NCI-H748 treated with DMSO at 0.1 percent for 48 hours (cell line): Measurements from ENCODE around the gene AQP9.

Experiments used
- DNase-seq: peaks from one replicate; lab custom pipeline; 2025; lab: John Stamatoyannopoulos, UW

The AQP9 gene

DNA sequence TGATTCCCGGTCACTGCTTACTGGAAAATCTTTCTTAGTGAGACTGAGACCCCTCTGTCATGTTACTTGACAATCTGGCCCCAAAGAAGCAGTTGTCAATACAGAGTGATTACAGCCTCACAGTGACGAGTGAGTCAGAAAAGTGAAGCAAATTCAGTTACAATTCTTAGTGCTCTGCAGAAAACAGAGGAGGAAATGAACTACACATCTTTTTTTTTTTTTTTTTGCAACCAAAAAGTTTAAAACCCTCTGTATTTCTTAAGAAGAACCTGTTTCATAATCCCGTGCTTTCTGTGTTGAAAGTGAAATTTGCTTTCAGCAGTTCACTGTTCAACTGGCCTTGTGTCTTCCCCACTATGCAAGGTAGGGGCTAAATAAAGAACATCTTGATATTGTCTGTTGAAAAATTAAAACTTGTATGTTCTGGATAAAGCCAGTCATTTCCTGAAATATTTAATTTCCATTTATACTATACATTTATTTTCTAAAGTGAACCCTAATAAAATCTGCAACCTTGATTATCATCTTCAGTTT is 1.9 kb downstream of the AQP9 start:
- no peak for DNase-seq

DNA sequence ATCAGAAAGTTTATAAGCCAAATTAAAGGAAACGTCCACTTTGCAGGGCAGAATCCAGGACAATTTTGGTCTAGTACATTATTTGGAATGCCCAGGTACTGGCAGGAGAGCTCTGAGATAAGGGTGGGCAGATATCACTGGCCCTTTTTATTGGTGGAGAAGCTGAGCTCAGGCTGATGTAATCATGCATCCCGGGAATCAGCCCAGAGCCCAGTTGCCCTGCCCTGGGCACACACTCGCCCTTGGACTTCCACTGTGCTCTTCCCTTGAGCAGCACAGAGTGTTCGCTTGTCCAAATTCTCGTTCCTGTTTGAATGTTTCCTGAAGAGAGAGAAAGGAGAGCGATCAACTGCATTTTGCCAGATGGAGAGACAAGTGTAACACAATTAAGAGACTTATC is 3.7 kb downstream of the AQP9 start:
- DNase-seq = no peak

DNA sequence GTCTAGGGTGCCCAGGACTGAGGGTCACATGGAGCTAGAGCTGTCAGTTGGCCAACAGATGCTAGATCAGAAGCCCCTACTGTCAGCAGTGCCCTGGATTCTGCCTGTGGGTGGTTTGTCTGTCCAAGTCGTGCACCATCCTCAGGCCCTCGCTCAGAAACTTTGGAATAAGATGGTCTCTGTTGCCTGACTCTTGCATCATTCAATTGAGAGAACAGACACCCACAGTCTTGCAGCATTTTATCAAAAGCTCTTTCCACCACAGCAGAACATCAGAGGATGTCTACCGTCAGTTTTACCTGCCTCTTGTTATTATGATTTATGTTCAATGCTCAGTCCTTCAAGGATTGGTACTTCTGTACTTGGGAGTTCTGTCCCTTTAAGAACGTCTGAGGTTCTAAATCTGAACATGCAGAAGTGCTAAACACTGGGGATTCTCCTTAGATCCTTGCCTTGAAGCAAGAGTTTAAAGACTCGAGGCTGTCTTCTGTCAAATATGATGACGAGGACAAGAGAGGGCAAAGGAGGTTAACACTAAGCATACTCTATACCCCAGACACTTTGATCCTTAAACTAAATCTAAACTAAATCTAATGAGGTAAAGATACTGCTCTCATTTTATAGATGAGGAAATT is 4.8 kb downstream of the AQP9 start:
- DNase-seq = no peak

- DNase-seq = no peak
Observed at GRCh38 chr15:58145606-58146005, 7.4 kb downstream of the AQP9 start.

GRCh38 chr15:58146211-58146610 is 8.0 kb downstream of the AQP9 start:
- DNase-seq = no peak

DNA sequence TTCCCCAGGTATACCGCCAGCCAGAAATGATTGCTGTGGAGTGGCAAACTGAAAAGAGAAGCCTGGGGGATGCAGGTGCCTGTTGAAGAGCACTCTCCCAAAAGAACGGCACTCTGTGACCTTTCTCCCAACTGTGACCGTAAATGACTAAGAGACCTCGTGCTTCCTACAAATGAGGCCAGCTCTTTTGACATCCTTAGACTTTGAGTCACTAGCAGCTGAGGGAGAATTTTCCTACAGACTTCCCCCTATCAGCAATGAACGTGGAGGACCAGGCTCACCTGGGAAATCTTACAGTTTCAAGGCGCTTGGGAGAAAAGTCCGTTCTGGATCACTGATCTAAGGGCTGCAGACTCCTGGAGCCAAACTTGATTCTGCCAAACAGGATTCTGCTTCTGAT is 8.6 kb downstream of the AQP9 start:
- no peak for DNase-seq

DNA sequence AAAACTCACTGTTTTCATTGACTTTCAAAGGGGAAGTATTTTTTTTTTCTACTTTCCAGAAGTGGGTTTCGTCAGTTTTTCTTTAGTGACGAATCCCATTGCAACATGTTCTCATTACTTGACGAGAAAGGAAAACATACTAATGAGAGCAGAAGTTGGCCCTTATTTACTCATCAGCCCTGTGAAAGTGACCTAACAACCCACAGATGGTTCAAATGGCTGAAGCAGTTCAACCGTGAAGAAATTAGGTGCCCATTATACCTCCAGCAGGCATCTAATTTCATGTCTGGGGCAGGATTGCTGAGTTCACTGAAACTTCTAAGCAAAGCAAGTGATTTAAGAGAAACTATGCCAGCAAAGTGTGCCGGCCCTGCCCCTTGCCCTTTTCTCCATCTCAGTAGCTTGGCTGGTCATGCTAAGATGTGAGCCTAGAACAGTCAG is 9.0 kb downstream of the AQP9 start:
- no peak for DNase-seq

DNA sequence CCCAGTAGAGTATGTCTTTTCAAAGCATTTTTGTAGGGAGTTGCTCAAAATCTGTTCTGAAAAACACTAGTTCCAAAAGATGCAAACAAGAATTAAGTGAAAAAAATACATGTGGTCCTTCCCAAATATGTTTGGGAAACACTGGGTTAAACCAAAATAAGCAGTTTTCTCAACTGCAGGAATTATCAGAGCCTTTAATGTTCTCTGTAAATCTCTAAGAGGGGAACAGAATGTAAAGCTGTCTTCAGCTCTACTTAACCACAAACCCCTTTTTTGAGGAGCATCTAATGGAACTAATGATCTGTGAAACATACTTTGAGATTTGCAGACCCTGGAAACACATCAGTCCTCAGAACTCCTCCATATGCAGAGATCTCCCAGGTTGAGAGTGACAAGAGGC is 9.9 kb downstream of the AQP9 start:
- no peak for DNase-seq

DNA sequence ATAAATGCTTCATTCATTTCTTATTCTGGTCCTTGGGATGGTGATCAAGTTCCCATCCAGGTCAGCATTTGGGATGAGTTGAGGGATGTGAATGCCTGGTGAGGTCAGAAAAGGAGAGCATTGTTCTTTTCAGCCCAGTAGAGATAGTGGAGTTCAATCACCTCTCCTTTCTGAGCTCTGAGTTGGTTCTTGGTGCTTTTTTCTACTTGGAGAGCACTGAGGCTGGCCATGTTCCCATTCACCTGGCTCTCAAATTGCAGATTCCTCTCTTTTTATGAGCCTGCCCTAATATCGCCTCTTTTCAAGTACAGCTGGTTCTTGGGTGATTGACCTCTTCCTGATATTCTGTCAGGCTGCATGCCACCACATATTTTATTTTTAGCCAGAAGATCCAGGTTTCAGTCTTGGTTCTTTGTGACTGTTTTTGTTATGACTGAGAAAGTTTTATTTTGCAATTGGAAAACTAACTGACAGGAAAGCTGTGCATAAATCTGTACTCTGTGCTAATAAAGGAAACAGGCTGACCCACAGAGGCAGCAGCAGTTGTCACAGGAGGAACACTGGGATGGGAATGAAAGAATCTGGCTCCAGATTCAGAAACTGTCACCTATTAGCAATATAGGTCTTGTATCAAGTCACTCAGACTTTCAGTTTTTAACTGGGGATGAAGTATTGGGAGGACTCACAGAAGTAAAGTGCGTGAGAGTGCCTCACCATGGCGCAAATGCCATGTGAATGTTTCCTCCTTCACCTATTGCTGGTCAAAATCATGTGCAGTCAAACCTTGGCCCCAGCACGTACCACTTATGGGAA is 10.7 kb downstream of the AQP9 start:
- DNase-seq = no peak

- no peak for DNase-seq
Observed at GRCh38 chr15:58154769-58155168, 16.6 kb downstream of the AQP9 start.

GRCh38 chr15:58159827-58160386 is 21.7 kb downstream of the AQP9 start:
- DNase-seq = peak; percentile 21

GRCh38 chr15:58161436-58161930 is 23.3 kb downstream of the AQP9 start:
- DNase-seq = no peak

DNA sequence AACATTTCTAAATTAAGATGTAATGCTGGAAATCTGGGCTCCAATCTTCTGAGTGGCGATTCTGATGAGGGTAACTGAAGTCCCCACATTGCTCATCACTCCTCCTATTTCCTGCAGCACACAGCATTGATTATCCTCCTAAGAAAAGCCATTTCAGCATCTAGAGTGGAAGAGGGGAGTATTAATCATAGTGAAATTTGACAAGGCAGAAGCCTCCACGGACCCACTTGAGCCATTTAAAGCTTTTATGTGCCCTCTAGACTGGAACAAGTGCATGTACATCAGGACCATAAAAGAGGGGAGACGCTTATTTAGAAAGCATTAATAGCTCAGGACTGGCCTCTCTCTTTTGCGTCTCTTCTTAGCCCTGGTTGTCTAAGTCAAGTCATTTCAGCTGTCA is 25.8 kb downstream of the AQP9 start:
- no peak for DNase-seq

- no peak for DNase-seq
Observed at GRCh38 chr15:58164926-58165325, 26.7 kb downstream of the AQP9 start.

DNA sequence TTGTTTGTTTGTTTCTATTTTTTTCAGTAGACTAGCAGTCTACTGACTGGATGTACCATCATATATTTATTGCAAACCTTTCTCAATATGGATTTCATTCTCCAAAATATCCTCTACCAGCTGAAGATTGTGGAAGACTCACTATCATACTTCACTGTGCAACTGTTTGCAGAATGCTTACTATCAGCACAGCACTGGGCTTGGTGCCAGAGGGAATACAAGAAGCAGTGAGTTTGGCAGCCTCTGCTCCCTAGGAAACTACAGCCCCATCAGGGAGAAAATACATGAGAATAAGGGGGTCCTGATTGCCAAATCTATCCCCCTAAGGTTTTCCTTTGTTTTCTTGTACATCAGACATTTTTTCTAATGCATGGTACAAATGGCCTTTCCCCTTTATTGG is 27.5 kb downstream of the AQP9 start:
- no peak for DNase-seq

GRCh38 chr15:58167095-58167691 is 29.0 kb downstream of the AQP9 start:
- DNase-seq = no peak

DNA sequence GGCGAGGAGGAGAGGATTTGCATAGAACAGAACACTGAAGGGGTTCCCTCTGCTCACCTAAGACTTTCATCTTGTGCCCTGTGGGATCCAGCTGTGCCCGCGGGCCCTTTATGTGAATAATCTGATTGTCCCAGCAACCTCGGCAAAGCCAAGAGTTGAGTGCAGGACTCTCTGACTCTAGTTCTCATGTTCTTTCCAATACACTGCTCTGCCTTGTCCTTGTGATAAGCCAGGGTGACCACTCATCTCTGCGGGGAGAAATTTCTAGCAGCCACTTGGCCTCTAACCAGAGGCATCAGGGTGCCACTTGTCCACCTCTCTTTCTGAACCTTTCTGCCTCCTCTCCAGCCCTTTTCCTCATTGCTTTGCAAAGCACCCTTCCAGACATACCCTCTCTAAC is 31.8 kb downstream of the AQP9 start:
- no peak for DNase-seq

DNA sequence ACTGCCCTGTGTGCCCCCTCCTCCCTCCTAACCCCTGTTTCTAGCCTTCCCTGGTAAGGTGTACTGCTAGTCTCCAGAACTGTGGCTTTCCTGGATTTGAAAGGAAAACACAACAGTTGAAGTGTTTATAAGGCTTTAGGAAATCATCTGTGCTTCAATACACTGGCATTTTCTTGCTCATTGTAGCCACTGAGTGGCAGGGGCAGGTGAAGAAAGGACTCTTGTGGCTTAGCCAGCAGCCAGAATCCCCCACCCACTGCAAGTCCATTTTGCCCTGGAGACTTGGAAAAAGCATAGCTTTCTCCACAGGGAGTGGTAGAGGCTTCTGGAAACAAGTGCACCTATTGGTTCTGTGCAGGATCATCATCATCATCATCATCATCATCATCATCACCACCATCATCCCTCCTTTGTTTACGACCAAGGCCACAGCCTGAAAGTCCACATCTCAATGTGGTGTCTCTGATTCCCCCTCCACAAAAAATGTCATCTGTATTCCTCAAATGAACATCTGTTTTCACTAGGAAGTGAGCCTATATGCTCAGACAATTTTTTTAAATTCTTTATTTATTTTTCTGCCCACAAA is 33.4 kb downstream of the AQP9 start:
- DNase-seq = no peak

DNA sequence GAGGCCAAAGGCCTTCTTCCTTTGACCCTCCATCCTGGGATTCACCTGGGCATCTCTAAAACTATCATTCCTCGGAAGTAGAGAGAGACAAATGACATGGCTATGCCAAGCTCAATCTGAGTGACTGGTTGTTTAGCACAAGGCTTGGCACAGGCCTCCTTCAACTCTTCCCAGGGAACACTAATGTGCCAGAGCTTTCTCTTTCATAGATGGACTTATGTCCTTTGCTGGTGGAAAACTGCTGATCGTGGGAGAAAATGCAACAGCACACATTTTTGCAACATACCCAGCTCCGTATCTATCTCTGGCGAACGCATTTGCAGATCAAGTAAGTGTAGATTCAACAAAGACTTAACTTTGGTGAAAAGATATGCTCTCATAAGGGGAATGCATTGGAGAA is 36.5 kb downstream of the AQP9 start:
- DNase-seq = no peak

GRCh38 chr15:58175955-58176354 is 37.8 kb downstream of the AQP9 start:
- no peak for DNase-seq

- no peak for DNase-seq
Observed at GRCh38 chr15:58178668-58179067, 40.5 kb downstream of the AQP9 start.

- DNase-seq = no peak
Observed at GRCh38 chr15:58179206-58179605, 41.0 kb downstream of the AQP9 start.
